ENCODE data around the gene SERPINA5.

SERPINA5 gene

GRCh38 chr14:94641632-94641955, 60.4 kb downstream of the SERPINA5 start:
- in situ Hi-C loops (cut with HindIII; ENCODE audit: low sequenced_read_pairs): loop anchor here (5.0 kb wide), 1 partner anchor 49 kb away; no protein-coding TSS in a partner anchor
